ENCODE results near the gene RUFY4. TPM values are rescaled to one million over a fixed set of nuclear protein-coding genes. Genes with fewer than 3 reads are reported as not detected.

Gene RUFY4
- total RNA-seq, 4 donors from 2014 or later: 0.25 TPM; not detected in 3

DNA sequence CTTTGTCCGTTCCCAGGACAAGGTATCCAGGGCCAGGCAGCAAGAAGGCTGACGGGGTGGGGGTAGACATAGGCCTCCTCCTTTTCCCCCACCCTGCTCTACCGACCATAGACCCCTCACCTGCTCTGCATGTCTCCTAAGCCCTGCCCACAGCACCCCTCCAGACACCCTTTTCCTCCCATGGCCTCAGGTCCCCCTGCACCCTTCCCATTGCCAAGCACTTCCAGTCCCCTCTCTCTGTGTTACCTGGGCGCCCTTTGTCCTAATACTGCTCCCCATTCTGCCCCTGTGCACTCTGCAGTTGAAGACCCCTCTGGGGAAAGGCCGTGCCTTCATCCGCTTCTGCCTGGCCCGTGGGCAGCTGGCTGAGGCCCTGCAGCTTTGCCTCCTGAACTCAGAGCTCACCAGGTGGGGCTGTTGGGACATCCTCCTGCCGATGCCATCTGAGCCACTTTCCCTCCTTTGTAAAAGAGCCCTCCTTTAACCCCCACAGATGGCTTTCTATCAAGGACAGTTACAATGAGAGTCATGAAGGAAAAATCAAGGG lies 3.5 kb downstream of the RUFY4 start:
- H3K4me1 ChIP-seq: peaks cover 0 to 3% of the 10 kb centered on the region in 2 donors
- no peak for ATAC-seq

GRCh38 chr2:218073185-218073584 lies 4.1 kb downstream of the RUFY4 start:
- no peaks in the 10 kb centered on the region for H3K36me3 ChIP-seq
- ATAC-seq: no peak
- no peak for TF ChIP-seq CTCF (IDR thresholded peaks at IDR 0.05 in 4 of 5, conservative IDR thresholded peaks at IDR 0.05 in 1 of 5)
- no peak for TF ChIP-seq POLR2A (IDR thresholded peaks at IDR 0.05)
- H3K27ac ChIP-seq: no peak overlapping the region
- intact Hi-C loops (cut with DNase I; ENCODE audit: low total_unique reads): no loop called here
- H3K27me3 ChIP-seq: peaks cover 0 to 3% (median 0%) of the 10 kb centered on the region in 3 donors
- no peak for DNase-seq
- peaks cover 0 to 3% of the 10 kb centered on the region in 2 donors for H3K4me1 ChIP-seq
- H3K9me3 ChIP-seq: no peaks in the 10 kb centered on the region
- in situ Hi-C loops (cut with MboI; ENCODE audit: low sequenced_read_pairs in 4 of 4): no loop called here
- no peak overlapping the region for H3K4me3 ChIP-seq

More for the DNA sequence above, 3.5 kb downstream of the RUFY4 start:
- Histone ChIP-seq H3K9me3 (no peaks in the 10 kb centered on the region), H3K27me3 (peaks cover 0 to 3% (median 0%) of the 10 kb centered on the region in 3 donors), H3K4me3 (no peak overlapping the region), H3K27ac (no peak overlapping the region), H3K36me3 (no peaks in the 10 kb centered on the region)
- in situ Hi-C loops (cut with MboI; ENCODE audit: low sequenced_read_pairs in 4 of 4): no loop called here
- intact Hi-C loops (cut with DNase I; ENCODE audit: low total_unique reads): no loop called here
- no peak for TF ChIP-seq CTCF (IDR thresholded peaks at IDR 0.05 in 4 of 5, conservative IDR thresholded peaks at IDR 0.05 in 1 of 5)
- no peak for TF ChIP-seq POLR2A (IDR thresholded peaks at IDR 0.05)
- no peak for DNase-seq

- ATAC-seq (no peak), DNase-seq (no peak)
- no peaks in the 10 kb centered on the region for H3K4me1 ChIP-seq
- H3K27ac ChIP-seq: no peak overlapping the region
- H3K27me3 ChIP-seq: no peaks in the 10 kb centered on the region
- H3K36me3 ChIP-seq: no peaks in the 10 kb centered on the region
- in situ Hi-C loops (cut with MboI; ENCODE audit: low sequenced_read_pairs in 4 of 4) (no loop called here), intact Hi-C loops (cut with DNase I; ENCODE audit: low total_unique reads) (no loop called here)
- no peaks in the 10 kb centered on the region for H3K9me3 ChIP-seq
- H3K4me3 ChIP-seq: no peak overlapping the region
- TF ChIP-seq POLR2A (IDR thresholded peaks at IDR 0.05) (no peak), CTCF (IDR thresholded peaks at IDR 0.05 in 4 of 5, conservative IDR thresholded peaks at IDR 0.05 in 1 of 5) (peak in 3 of 5 experiments; percentile 15 to 39 (median 27))
Observed at GRCh38 chr2:218074031-218074430, 5.0 kb downstream of the RUFY4 start.

DNA sequence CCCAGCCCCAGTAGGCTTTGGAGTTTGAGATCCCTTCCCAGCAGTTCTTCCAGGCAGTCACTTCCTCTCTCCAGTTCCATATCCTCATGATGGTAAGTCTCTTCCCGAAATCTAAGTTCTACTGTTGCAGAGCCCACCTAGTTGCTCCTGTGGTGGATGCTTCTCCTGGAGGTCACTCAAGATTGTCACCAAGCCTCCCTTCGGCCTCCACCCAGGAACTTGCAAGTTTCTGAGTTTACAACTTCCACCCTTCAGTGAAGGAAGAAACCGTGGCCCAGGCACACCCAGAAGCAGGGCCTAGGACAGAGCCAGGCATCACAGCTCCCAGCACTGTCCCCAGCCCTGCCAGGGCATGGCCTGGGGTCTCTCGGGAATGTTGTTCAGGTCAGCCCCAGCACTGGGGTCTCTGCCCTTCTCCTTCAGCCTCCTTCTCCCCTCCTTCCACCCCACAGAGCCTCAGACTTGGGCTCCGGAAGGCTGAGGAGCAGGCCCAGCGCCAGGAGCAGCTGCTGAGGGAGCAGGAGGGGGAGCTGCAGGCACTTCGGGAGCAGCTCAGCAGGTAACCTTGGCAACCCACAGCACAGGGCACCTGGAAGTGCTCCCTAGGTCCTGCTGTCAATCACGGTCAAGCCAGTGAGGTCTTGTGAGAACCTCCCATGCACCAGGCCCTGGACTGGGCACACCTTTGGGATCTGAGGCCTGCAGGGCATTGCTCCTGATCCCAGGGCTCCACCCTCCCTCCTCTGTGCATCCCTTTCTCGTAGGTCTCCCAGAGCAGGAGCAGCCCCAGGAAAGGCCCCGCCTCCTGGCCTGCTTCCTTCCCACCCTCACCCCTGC lies 7.1 kb downstream of the RUFY4 start:
- no peak overlapping the region for H3K4me3 ChIP-seq
- no peak for DNase-seq
- H3K27me3 ChIP-seq: no peaks in the 10 kb centered on the region
- in situ Hi-C loops (cut with MboI; ENCODE audit: low sequenced_read_pairs in 4 of 4): no loop called here
- intact Hi-C loops (cut with DNase I; ENCODE audit: low total_unique reads): no loop called here
- H3K27ac ChIP-seq: no peak overlapping the region
- TF ChIP-seq POLR2A (IDR thresholded peaks at IDR 0.05): no peak
- TF ChIP-seq CTCF (IDR thresholded peaks at IDR 0.05 in 4 of 5, conservative IDR thresholded peaks at IDR 0.05 in 1 of 5): no peak
- ATAC-seq: no peak
- H3K36me3 ChIP-seq: no peaks in the 10 kb centered on the region
- no peaks in the 10 kb centered on the region for H3K9me3 ChIP-seq
- H3K4me1 ChIP-seq: no peaks in the 10 kb centered on the region
